A673 (cell line): Measurements from ENCODE around the gene GARNL3.

ENCODE experiments used
- EZH2 ChIP-seq: fragments of 200-600 bp; sonication (generic); IDR thresholded peaks from 2 replicates; pipeline ENCODE4 v1.6.1; 2017; ENCODE audit warnings: borderline replicate concordance, low read depth, mild to moderate bottlenecking, mixed read lengths, antibody characterized with exemption, low read length; ENCODE audit not compliant: poor library complexity, severe bottlenecking
- TF ChIP-seq, protein P1 (sequence below): fragments of 300-800, 200-600 bp; sonication (generic); conservative IDR thresholded peaks from 2 replicates; pipeline ENCODE4 v1.5.1; 2017; ENCODE audit warnings: low read depth, mild to moderate bottlenecking, antibody characterized with exemption, low read length, moderate library complexity, mixed read lengths

DNA sequence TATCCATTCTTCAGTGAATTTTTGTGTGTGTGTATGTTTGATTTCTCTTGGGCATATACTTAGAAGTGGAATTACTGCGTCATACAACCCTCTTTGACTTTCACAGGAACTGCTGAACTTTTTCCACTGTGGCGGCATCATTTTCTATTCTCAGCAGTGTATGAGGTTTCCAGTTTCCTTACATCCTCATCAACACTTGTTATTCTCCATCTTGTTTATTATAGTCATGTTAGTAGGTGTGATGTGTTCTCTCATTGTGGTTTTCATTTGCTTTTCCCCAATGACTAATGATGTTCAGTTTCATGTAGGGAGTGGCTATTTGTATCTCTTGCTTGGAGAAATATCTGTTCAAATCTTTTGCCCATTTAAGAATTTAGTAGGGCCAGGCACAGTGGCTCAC is 162.2 kb downstream of the GARNL3 start:
- TF ChIP-seq, protein P1, sequence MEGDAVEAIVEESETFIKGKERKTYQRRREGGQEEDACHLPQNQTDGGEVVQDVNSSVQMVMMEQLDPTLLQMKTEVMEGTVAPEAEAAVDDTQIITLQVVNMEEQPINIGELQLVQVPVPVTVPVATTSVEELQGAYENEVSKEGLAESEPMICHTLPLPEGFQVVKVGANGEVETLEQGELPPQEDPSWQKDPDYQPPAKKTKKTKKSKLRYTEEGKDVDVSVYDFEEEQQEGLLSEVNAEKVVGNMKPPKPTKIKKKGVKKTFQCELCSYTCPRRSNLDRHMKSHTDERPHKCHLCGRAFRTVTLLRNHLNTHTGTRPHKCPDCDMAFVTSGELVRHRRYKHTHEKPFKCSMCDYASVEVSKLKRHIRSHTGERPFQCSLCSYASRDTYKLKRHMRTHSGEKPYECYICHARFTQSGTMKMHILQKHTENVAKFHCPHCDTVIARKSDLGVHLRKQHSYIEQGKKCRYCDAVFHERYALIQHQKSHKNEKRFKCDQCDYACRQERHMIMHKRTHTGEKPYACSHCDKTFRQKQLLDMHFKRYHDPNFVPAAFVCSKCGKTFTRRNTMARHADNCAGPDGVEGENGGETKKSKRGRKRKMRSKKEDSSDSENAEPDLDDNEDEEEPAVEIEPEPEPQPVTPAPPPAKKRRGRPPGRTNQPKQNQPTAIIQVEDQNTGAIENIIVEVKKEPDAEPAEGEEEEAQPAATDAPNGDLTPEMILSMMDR, result no peak
- TF ChIP-seq EZH2, result no peak
